HG02938 (cell line): ENCODE data around the gene TMEM270.
"Not testable (repeated sequence)": the region's sequence is repeated elsewhere in the genome, so short reads cannot be mapped to it uniquely, and the experiment has no call there.

Source experiments
- ATAC-seq: cut with Tn5 transposase; IDR thresholded peaks from one replicate; pipeline ENCODE4 v1.9.1; 2021; ENCODE audit warnings: mild to moderate bottlenecking, moderate library complexity; ENCODE audit not compliant: unreplicated experiment

TMEM270 gene, protein sequence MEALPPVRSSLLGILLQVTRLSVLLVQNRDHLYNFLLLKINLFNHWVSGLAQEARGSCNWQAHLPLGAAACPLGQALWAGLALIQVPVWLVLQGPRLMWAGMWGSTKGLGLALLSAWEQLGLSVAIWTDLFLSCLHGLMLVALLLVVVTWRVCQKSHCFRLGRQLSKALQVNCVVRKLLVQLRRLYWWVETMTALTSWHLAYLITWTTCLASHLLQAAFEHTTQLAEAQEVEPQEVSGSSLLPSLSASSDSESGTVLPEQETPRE

DNA sequence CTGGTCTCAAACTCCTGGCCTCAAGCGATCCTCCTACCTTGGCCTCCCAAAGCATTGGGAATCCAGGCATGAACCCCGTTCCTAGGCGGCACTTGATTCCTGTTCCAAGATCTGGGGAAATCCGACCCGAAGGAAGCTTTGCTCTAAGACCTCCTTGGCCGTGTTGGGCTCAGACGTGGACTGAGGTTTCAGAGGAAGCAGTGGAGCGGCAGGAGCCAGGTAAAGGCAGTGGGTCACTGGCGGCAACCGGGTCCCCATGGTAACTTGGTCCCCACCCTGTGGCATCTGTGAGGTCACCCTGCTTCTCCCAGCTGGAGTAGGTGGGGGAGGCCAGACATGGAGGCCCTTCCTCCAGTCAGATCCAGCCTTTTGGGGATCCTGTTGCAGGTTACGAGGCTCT is at the start of gene TMEM270:
TSS of gene TMEM270 (plus strand) at position 301 of the 400 bp plus-strand sequence. CDS start at position 337, 36 bp downstream.
- ATAC-seq: no peak

DNA sequence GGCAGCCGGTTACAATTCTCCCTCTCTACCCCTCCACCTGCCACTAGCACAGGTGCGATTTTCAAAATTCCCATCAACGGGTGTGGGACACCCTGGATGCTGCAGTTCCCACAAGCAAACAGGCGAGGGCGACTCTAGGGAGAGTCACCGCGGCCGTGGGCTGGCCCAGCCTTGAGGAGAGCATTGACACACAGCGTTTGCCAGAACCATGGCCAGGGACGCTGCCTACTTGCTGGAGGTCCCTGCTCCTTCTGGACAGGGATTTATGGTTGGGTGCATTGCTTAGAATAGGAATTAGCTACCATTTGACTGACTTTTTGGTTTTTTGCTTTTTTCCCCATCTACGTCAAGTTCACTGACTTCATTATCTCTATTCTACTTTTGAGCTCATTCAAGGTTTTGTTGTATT is 49.2 kb upstream of the TMEM270 start:
- no peak for ATAC-seq

DNA sequence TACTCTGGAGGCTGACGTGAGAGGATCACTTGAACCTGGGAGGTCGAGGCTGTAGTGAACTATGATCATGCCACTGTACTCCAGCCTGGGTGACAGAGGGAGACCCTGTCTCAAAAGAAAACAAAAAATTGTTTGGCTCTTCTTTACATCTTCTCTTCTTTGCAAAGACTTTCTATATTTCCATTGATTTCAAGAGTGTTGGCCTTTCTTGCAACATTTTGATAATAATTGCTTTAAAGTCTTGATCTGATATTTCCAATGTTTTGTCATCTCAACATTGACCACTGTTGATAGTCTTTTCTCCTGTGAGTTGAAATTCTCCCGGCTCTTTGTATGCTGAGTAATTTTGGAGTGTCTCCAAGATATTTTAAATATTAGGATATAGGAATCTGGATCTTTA is 48.0 kb upstream of the TMEM270 start:
- ATAC-seq: no peak

DNA sequence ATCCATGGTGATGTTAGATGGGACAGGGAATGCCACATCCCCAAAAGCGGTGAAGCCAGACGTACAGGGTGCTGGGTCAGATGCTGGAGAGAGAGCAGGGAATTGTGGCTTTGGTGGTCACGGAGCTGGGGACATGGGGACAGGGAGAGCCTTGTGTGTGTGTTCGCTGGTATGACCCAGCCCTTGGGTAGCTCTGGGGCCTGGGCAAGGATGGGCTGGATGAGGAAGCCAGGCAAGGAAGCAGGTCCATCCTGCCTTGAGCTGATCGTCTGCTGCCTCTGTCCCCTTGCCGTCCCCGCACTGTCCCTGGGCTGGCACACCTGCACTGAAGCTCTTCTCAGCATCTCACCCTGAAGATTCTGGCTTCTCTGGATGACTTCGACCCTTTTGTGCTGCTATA is 45.5 kb upstream of the TMEM270 start:
- ATAC-seq: no peak

DNA sequence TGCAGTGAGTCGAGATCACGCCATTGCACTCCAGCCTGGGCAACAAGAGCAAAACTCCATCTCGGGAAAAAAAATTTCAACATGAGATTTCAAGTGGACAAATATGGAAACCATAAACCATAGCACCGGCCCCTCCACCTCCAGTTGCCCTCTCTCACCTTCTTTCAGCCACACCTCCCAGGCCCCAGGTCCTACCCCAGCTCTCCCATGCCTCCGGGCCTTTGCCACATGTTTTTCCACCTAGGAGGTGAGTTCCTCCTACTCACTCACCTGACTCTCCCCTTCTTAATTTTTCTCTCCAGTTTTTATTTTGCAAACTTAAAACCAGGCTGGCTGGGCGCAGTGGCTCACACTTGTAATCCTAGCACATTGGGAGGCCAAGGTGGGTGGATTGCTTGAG is 43.8 kb upstream of the TMEM270 start:
- no peak for ATAC-seq

DNA sequence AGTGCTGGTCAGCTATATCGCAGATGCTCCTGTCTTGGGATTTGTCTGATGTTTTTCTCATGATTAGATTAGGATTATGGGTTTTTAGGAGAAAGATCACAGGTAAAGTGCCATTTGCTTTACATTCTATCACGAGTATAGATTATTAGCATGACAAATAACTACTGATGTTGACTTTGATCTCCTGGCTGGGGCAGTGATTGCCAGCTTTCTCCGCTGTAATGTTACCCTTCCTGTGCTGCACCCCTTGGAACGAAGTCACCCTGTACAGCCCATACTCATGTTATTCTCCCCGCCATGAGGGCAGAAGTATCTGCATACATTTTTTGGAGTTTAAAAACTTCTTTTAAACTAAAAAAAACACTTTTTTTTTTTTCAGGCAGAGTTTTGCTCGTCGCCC is 40.9 kb upstream of the TMEM270 start:
- no peak for ATAC-seq

DNA sequence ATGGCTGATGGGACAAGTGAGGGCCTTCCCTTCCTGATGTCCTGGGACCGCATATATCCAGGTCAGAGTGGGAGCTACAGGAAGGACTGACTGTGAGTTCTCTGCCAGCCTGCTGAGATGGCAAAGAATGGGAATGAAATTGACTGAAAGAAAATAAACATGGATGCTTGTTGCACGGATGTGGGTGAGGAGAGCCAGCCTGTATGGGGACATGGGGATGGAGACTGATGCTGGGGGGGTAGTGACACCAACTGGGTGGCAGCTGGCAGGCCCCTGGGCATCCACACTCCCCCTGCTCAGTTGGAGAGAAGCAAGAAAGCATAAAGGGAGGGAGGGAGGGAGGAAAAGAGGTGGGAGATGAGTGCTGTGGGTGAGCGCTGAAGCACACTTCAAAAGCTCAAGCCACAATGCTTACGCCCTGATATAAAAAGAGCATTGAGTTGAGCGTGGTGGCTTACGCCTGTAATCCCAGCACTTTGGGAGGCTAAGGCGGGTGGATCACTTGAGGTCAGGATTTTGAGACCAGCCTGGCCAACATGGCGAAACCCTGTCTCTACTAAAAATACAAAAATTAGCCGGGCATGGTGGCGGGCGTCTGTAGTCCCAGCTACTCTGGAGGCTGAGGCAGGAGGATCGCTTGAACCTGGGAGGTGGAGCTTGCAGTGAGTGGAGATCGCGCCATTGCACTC is 39.2 kb upstream of the TMEM270 start:
- ATAC-seq: not testable (repeated sequence)

DNA sequence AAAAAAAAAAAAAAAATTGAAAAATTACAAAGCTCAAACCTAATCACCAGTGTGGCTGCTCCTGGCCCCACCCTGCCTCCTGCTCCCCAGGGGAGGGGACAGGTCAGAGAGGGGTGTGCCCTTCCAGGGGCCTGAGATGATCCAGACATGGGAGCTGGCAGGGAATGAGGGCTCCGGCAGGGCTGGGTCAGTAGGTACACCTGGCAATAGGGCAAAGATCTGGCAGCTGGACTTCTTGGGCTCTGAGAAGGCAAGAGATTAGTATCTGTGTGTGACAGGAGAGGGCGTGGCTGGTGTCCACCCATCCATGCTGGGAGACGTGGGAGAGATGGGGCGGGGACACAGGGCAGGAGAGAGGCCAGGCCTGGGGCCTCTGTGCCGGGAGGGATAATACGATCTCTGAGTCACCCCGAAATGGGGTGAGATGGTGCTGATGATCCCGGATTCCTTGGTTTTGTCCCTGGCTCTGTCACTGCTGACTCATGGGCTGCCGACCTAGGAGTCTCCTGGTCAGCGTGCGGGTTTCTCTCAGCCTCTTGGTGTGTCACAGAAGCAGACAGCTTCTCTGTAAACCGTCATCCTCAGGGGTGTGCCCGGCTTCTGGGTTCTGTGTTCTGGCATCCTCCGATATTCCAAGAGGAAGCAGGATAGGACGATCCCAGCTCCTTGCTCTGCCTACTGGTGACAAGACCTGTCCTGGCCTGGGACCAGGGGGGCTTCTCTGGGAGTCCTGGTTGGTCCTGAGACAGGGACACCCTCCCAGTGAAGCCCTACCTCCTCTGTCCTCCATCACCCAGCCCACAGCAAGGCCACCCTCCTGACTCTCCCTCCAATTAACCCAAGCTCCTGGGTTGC is 38.4 kb upstream of the TMEM270 start:
- no peak for ATAC-seq

DNA sequence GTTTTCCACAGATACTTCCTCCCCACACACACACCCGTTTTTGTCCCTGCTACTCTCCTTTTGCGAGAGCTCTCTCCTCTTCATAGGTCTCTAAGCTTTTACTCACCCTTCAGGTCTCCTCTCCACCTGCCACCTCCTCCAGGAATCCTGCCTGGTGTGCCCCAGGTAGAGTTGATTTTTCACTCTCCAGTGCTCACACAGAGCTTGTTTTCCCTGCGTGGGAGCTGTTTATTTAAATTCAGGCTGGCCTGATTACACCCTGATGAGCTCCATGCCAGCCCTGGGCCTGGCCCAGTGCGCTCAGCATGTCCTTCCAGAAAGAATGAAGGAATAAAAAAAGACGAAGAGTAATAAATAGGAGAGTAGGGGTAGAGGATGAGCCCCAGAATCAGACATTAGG is 37.7 kb upstream of the TMEM270 start:
- no peak for ATAC-seq

DNA sequence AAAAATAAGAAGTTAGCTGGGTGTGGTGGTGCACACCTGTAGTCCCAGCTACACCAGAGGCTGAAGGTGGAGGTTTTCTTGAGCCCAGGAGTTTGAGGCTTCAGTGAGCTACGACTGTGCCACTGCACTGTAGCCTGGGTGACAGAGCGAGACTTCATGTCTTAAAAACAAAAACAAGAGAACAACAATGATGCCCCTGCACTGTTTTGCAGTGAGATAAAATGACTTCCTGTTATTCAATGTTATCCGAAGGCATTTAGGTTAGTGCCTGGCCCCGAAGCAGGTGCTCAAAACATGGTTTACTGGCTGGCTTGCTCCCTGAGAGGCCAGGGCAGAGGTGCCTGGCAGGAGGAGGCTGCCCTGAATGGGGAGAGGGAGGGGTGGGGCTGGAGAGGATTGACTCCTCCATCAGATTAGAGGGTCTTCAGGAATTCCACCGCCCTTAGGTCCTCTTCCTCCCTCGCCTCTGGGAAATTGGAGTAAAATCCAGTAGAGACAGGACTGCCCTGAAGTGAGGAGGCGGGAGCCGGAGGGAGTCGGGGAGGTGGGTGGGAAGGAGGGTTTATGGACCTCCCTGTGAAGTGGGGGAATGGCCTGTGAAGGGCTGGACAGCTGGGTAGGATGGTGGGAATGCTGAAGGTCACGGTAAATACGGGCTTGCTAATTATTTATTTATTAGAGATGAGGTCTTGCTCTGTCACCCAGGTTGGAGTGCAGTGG is 36.9 kb upstream of the TMEM270 start:
- no peak for ATAC-seq

DNA sequence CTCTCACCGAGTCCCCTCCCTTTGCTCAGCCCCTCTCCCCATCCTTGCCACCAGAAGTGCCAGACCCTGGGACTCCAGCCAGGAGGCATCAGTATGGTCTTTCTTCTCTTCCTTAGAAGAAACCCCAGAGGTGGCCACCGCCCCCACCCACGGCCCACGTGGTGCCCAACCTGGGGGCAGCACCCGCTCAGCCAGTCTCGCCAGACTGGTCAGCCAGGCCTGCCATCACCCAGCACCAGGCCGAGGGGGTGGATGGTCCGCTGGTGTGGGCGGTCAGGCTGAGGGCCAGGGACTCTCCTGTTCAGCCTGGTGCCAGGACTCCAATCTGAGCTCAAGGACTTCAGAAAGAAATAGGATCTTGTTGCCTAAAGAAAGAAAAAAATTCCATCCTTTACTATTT is 36.0 kb upstream of the TMEM270 start:
- ATAC-seq: no peak

DNA sequence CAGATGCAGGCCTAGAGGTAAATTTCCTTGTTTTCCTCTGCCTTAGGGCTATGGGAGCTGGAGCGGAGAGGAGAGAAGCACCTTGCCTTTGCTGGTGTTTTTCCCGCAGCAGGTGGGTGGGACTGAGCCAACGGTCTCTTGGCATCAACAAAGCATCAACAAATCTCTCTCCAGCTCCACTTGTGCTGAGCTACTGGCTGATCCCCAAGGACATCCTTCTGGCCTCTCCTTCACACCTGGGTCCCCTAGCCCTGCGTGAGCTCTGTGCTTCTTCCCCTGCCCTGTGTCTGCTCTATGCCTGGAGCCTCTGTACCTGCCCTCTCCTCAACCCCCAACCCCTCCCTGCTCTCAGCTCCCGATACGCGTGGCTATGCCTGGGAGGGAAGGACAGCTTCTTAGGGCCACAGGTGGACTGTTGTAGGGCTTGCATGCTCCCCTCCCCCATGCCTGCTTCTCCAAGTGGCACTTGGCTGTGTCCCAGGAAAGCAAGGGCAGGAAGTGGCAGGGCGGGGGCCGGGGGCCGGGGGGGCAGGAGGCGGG is 33.3 kb upstream of the TMEM270 start:
- no peak for ATAC-seq

DNA sequence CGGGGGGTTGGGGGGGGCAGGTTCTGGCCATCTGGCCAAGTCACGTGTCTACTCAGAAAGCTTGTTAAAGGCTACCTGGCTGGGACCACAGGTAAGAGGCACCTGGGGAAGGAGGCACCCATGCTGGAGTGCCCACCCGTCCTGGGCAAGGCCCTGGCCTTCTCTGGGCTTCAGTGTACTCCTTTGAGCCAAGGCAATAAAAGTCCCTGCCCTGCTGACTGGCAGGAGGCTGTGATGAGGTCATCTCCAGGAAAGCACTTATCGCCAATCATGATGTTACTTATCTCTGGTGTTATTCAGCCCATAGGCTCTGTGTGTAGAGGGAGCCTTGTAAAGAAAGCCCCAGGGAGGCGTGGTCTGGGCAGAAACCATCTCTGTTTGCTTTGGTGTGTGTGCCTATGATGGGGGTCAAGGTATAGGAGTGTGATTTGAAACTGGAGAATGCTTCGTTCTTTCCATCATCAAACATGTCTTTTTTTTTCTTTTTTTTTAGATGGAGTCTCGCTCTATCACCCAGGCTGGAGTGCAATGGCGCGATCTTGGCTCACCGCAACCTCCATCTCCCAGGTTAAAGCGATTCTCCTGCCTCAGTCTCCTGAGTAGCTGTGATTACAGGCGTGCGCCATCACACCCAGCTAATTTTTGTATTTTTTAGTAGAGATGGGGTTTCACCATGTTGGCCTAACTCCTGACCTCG is 32.7 kb upstream of the TMEM270 start:
- no peak for ATAC-seq

DNA sequence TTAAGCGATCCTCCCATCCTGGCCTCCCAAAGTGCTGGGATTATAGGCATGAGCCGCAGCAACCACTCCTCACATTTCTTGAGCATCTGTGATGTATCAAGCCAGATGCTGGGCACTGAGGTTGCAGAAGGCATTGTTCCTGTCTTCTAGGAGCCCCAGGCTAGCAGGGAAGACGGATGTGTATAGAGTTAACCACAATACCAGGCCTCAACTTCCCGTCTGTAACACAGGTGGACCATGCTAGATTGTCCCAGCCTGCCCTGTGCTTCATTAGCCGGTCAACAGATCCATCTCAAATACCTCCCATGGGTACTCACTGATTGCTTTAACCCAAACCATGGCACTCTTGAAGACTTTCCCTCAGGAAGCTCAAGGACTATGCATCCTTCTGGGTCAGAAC is 32.0 kb upstream of the TMEM270 start:
- ATAC-seq: no peak

DNA sequence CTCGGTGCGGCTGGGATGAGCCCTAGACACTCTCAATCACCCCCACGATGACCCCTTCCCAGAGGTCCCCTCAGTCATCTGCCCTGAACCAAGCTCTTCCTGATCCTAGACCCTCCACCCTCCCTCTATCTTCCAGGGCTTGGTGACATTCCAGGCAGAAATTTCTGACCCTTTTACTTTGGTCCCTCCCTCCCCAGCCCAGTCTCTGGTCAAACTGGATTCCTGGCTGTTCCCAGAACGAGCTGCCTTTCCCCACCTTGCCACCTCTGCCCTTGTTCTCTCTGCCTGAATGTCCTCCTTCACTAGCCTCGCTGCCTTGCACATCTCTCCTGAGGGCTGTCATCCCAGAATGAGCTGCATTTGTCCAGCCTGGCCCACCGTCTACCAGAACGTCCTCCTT is 31.5 kb upstream of the TMEM270 start:
- no peak for ATAC-seq

DNA sequence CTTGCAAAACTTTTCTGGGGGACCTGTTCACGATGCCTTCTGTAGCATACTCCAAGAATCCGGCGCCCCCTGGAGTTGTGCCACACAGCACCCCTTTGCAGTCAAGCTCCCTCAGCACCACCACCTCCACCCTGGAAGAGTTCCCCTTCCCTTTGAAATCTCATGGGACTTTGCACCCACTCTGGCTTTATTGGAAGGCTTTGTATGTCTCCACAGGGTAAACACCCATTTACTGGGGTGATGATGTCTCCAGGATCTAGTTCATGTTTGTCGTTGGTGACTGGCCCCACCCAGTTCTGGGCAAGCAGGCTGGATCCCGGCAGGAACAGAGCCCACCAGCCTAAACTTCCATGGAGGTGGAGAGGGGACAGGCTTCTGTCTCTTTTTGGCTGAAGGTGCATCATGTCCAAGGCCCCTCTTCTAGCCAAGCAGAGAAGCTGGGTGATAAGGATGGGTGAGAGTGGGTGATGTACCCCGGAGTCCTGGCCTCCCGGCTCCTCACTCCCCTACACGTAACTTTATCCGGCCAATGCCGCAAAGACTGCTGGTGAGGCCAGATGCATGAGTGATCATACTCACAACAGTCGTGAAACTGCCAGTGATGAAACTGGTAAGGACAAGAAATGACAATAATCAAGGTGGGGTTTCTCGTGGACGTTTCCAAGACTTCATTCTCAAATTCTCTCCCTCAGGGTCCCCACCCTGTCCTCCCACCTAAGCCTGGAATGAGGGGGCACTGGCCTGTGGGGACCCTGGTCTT is 30.9 kb upstream of the TMEM270 start:
- ATAC-seq: no peak

DNA sequence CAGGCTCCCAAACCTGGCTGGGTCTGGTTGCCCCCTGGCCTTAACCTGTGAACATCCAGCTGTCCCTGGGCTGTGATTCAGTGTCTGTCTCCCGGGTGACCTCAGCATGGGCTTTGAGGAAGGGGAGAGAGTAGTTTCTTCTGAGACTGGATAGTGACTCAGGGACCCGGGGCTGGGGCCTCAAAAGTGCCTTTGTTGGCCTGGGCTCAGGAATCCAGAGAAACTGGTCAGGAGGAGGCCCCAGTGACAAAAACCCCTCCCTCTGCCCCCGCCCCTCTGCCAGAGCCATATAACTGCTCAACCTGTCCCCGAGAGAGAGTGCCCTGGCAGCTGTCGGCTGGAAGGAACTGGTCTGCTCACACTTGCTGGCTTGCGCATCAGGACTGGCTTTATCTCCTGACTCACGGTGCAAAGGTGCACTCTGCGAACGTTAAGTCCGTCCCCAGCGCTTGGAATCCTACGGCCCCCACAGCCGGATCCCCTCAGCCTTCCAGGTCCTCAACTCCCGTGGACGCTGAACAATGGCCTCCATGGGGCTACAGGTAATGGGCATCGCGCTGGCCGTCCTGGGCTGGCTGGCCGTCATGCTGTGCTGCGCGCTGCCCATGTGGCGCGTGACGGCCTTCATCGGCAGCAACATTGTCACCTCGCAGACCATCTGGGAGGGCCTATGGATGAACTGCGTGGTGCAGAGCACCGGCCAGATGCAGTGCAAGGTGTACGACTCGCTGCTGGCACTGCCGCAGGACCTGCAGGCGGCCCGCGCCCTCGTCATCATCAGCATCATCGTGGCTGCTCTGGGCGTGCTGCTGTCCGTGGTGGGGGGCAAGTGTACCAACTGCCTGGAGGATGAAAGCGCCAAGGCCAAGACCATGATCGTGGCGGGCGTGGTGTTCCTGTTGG is 30.0 kb upstream of the TMEM270 start, which contains the start of gene CLDN4:
TSS of gene CLDN4 (plus strand) at position 316 of the 903 bp plus-strand sequence. CDS start at position 522, 206 bp downstream.
- ATAC-seq: no peak

DNA sequence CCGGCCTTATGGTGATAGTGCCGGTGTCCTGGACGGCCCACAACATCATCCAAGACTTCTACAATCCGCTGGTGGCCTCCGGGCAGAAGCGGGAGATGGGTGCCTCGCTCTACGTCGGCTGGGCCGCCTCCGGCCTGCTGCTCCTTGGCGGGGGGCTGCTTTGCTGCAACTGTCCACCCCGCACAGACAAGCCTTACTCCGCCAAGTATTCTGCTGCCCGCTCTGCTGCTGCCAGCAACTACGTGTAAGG is 29.4 kb upstream of the TMEM270 start:
- ATAC-seq: no peak
